Cardiac fibroblast (primary cell): Measurements from ENCODE around the gene CLSTN2.

Experiments used
- DNase-seq, 2 donors: peaks; one replicate each; pipeline versions ENCODE4 v3.0.0 to v3.0.0-alpha.2; 2010; ENCODE audit warnings: low read depth in 2 of 2
- H3K4me3 ChIP-seq, 2 donors: replicated peaks in 1 of 2; 1 replicate in 1 of 2; 2 replicates in 1 of 2; pipeline ENCODE4 v1.5.1; 2011; ENCODE audit warnings: low read depth in 2 of 2, low read length in 2 of 2, mild to moderate bottlenecking in 2 of 2, moderate library complexity in 1 of 2
- TF ChIP-seq, protein P1 (sequence below): IDR thresholded peaks from one replicate; pipeline ENCODE4 v1.5.1; 2011; ENCODE audit warnings: low read depth, mild to moderate bottlenecking, low read length, inconsistent platforms

The CLSTN2 gene

DNA sequence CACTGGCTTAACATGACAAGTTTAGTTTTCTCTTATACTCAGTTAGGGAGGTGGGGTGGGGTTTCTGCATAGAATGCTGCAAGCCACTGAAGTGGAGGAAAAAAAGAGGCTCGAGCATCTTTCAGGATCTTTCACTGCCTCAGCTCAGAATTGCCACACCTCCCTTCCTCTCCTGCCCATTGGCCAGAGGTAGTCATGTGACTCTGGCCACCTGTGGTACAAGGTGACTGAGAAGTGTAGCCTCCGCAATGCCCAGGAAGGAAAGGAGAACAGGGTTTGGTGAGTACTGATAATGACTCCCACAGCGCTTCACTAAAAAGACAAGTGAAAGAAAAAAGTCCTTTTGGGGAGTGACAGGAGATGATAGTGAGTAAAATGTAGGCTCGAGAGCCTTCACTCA is 618.6 kb downstream of the CLSTN2 start:
- H3K4me3 ChIP-seq = no peak overlapping the region
- DNase-seq = no peak
- TF ChIP-seq, protein P1, sequence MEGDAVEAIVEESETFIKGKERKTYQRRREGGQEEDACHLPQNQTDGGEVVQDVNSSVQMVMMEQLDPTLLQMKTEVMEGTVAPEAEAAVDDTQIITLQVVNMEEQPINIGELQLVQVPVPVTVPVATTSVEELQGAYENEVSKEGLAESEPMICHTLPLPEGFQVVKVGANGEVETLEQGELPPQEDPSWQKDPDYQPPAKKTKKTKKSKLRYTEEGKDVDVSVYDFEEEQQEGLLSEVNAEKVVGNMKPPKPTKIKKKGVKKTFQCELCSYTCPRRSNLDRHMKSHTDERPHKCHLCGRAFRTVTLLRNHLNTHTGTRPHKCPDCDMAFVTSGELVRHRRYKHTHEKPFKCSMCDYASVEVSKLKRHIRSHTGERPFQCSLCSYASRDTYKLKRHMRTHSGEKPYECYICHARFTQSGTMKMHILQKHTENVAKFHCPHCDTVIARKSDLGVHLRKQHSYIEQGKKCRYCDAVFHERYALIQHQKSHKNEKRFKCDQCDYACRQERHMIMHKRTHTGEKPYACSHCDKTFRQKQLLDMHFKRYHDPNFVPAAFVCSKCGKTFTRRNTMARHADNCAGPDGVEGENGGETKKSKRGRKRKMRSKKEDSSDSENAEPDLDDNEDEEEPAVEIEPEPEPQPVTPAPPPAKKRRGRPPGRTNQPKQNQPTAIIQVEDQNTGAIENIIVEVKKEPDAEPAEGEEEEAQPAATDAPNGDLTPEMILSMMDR = no peak

DNA sequence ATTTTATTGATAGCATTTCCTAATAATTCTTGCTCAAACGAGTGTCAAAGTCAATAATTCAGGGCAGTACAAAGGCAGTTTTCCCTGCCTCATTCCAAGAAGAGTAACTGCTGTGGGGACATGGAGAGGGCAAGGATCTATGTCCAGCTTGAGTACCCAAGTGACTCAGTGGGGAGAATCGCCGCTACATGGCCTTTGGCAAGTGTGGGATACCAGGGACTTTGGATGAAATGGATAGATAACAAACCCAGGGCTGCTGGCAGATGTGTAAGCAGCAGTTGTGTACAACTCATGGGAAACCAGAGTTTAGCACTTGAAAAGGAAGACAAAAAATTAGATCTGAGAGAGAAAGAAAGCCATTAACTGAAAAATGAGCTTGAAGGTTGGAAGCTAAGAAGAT is 620.7 kb downstream of the CLSTN2 start:
- TF ChIP-seq, protein P1 = no peak
- DNase-seq = no peak
- no peak overlapping the region for H3K4me3 ChIP-seq

DNA sequence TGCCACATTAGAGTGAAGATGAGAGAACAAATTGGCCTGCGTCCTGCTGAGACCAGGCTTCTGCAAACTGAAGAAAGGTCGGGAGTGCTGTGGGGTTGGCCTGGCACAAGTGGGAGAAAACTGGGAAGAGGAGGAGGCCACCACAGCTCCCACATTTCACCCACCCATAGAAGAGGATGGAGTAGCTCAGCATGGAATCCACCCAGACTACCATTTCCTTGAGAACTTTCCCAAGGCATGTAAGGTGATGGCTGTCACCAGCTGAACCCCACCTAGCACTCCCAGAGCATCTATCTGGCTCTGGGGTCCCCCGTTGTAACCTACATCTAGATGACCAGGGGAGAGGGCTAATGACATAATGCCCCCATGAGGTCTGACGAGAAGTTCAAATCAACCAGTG is 622.5 kb downstream of the CLSTN2 start:
- TF ChIP-seq, protein P1 = no peak
- no peak overlapping the region for H3K4me3 ChIP-seq
- no peak for DNase-seq

DNA sequence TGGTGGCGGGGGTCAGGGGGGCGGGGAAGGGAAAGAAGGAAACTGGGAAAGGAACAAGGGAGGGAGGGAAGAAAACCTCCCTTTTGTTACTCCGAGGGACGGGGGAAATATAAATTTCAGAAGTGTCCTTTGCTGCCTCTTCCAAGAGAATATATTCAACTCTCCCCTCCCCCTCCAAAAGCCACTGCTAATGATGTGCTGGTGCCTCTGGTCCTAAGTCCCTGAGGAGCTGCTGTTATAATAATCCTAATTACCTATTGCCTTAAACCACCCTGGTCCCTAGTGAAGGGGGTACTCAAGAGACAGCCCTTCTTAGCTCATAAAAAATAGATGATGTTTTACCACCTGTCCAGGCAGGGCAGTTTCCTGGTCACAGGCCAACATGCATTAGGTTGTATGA is 624.6 kb downstream of the CLSTN2 start:
- no peak for DNase-seq

DNA sequence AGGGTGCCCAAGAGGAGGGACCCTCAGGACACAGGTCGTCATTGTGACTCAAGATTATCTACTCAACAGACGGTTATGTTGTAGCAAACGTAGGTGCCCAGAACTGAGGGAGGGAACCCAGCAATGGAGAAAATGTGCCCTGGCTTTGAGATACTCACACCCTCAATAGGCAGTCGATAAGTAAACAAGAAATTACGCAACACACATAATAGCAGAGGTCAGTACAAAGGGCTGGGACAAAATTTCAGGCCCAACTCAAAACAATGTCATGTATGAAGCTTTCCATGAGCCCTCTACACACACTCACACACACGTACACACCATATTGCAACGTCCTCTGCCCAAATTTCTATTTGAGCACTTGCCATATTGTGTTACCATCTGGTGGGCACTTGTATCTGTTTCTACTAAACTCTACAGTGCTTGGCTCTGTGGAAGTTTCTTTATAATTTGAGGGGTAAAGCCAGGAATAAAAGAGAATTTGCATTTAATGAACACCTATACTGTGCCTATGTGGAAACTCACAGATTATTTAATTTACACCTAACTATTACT is 628.3 kb downstream of the CLSTN2 start:
- no peak overlapping the region for H3K4me3 ChIP-seq
- TF ChIP-seq, protein P1 = no peak
- no peak for DNase-seq

More for the DNA sequence above, 624.6 kb downstream of the CLSTN2 start:
- TF ChIP-seq, protein P1 = no peak
- H3K4me3 ChIP-seq = no peak overlapping the region

DNA sequence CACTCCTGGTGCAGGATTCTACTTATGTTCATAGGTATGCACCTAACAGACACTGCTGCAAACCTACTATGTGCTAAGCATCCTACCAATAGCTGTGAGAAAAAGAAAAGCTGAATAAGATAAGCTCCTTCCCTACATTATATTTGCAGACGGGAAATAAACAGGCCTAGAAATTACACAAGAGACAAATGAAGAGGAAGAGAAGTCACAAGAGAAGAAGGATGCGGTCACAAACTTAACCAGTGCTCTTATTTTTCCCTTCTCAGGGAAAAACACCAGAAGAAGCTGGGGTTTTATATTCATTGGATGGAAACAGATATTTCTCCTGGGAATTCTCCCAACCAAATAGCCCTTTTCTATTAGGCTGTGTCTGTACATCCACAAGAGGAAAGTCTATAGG is 633.1 kb downstream of the CLSTN2 start:
- TF ChIP-seq, protein P1 = no peak
- H3K4me3 ChIP-seq = no peak overlapping the region
- no peak for DNase-seq

DNA sequence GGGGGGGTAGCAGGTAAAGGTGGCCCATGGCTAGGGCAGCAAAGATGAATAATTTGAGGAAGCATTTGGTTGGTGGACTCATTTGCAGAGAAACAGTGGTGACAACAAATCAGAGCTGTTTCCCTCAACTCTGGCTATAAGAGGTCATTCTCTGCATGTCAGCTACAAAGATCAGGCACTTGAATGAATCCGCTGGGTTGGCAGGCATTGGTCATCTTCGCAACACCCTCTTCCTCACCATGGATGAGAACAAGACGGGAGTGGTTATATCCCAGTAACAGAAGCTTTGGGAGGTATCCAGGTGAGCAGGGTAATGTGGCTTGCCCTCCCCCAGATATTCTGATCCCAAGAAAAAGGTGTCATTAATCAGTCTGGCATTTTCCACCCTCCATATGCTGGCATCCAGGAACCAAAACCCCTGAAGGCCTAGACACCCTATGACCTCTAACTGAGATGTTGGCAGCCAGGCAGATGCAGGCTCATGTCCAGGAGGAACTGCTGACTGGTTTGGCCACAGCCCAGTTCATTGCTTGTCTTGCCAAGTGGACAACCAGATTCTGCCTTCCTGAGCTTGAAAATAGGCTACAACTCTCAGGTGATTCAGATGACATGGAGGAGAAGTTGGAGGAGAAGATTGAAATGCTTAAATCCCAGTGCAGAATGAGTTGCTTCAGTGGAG is 634.0 kb downstream of the CLSTN2 start:
- no peak overlapping the region for H3K4me3 ChIP-seq
- TF ChIP-seq, protein P1 = no peak
- peak; percentile 25 to 55 for DNase-seq
